Body of pancreas (tissue), 4 donors: ENCODE data around the gene HLA-DQB1. TPM values are rescaled to one million over a fixed set of nuclear protein-coding genes. Genes with fewer than 3 reads are reported as not detected.
"Not testable (repeated sequence)": the region's sequence is repeated elsewhere in the genome, so short reads cannot be mapped to it uniquely, and the experiment has no call there.

Experiments used
- ATAC-seq: fragments of 150-250 bp; one replicate; pipeline ENCODE4 v1.9.1; 2016
- DNase-seq, 4 donors: peaks; one replicate each; pipeline ENCODE4 v3.0.0-alpha.2; 2019
- H3K27ac ChIP-seq, 4 donors: fragments of 200-600 bp; sonication (generic); 1 replicate in 3 of 4; 2 replicates in 1 of 4; pipeline versions ENCODE4 v1.5.1 to v1.6.1; 2016 to 2019; ENCODE audit warnings: mild to moderate bottlenecking in 1 of 4, mixed read lengths in 1 of 4, moderate library complexity in 1 of 4
- H3K27me3 ChIP-seq, 2 donors: fragments of 200-600 bp; sonication (generic); one replicate each; pipeline ENCODE4 v1.6.0; 2016; ENCODE audit warnings: mild to moderate bottlenecking in 1 of 2
- H3K36me3 ChIP-seq, 2 donors: fragments of 200-600 bp; sonication (generic); replicated peaks in 1 of 2; 2 replicates each; pipeline ENCODE4 v1.5.1; 2016; ENCODE audit warnings: low read depth in 2 of 2; ENCODE audit not compliant: insufficient read depth in 1 of 2
- H3K4me1 ChIP-seq: fragments of 200-600 bp; sonication (generic); one replicate; pipeline ENCODE4 v1.6.0; 2016
- H3K4me3 ChIP-seq, 2 donors: fragments of 200-600 bp; sonication (generic); 1 replicate in 1 of 2; 2 replicates in 1 of 2; pipeline ENCODE4 v1.5.1; 2016 to 2019
- H3K9me3 ChIP-seq, 3 donors: fragments of 200-600 bp; sonication (generic); 1 replicate in 2 of 3; 2 replicates in 1 of 3; pipeline ENCODE4 v1.5.1; 2016
- POLR2A ChIP-seq, 3 donors: fragments of 450-650 bp; IDR thresholded peaks; one replicate each; pipeline ENCODE4 v1.6.1; 2016; ENCODE audit warnings: antibody characterized with exemption in 3 of 3, mild to moderate bottlenecking in 2 of 3
- WGBS, 2 donors: methylation state at CpG; one replicate each; pipeline ENCODE4 v1.1.5; 2017; 5-methylcytosine and 5-hydroxymethylcytosine counted together
- intact Hi-C: fragments of 100-400 bp; cut with DNase I; formaldehyde crosslinking; loops from one replicate; pipeline ENCODE4 v1.15.1; 2023
- total RNA-seq, 2 donors: library from RNA; depleted of rRNA; stranded (reverse); fragments of >200 nt; gene quantifications; one replicate each; pipeline ENCODE4 v1.1.0, GENCODE V29; 2016
- TF ChIP-seq, protein P1 (sequence below), 7 experiments: fragments of 450-650 bp in 4 of 7; fragments of 200-600 bp in 3 of 7; sonication (generic) in 3 of 7; IDR thresholded peaks; one replicate each; pipeline ENCODE4 v1.5.1; 2016 to 2019; ENCODE audit warnings: antibody characterized with exemption in 7 of 7

HLA-DQB1 gene
- total RNA-seq, 2 donors from 2014 or later, result 0.78 to 1.6 TPM

- Histone ChIP-seq H3K9me3 (no peaks in the 10 kb centered on the region), H3K4me3 (no peak overlapping the region), H3K4me1 (no peaks in the 10 kb centered on the region), H3K36me3 (no peaks in the 10 kb centered on the region), H3K27me3 (no peaks in the 10 kb centered on the region), H3K27ac (no peak overlapping the region)
- 36% methylated on average over 1 of the region's 1 CpG for whole genome bisulfite sequencing, 2 donors
- TF ChIP-seq, protein P1, sequence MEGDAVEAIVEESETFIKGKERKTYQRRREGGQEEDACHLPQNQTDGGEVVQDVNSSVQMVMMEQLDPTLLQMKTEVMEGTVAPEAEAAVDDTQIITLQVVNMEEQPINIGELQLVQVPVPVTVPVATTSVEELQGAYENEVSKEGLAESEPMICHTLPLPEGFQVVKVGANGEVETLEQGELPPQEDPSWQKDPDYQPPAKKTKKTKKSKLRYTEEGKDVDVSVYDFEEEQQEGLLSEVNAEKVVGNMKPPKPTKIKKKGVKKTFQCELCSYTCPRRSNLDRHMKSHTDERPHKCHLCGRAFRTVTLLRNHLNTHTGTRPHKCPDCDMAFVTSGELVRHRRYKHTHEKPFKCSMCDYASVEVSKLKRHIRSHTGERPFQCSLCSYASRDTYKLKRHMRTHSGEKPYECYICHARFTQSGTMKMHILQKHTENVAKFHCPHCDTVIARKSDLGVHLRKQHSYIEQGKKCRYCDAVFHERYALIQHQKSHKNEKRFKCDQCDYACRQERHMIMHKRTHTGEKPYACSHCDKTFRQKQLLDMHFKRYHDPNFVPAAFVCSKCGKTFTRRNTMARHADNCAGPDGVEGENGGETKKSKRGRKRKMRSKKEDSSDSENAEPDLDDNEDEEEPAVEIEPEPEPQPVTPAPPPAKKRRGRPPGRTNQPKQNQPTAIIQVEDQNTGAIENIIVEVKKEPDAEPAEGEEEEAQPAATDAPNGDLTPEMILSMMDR (IDR thresholded peaks at IDR 0.05), result no peak
- TF ChIP-seq POLR2A (IDR thresholded peaks at IDR 0.05), result no peak
- ATAC-seq, result no peak
- peak in 1 of 4 donors; percentile 38 for DNase-seq
- intact Hi-C loops, result no loop called here
Measured at GRCh38 chr6:32685603-32686002, 19.1 kb upstream of the HLA-DQB1 start.

GRCh38 chr6:32684246-32684645 is 17.8 kb upstream of the HLA-DQB1 start:
- H3K9me3 ChIP-seq, result no peaks in the 10 kb centered on the region
- no peak for DNase-seq
- TF ChIP-seq, protein P1 (IDR thresholded peaks at IDR 0.05), result no peak
- TF ChIP-seq POLR2A (IDR thresholded peaks at IDR 0.05), result no peak
- H3K4me3 ChIP-seq, result no peak overlapping the region
- no peaks in the 10 kb centered on the region for H3K4me1 ChIP-seq
- no peak for ATAC-seq
- H3K27me3 ChIP-seq, result no peaks in the 10 kb centered on the region
- no peaks in the 10 kb centered on the region for H3K36me3 ChIP-seq
- WGBS, 2 donors, result 56 to 65% methylated on average over 3 of the region's 3 CpGs
- H3K27ac ChIP-seq, result no peak overlapping the region
- intact Hi-C loops, result no loop called here

- Histone ChIP-seq H3K4me3 (no peak overlapping the region), H3K9me3 (no peaks in the 10 kb centered on the region), H3K27ac (no peak overlapping the region), H3K36me3 (no peaks in the 10 kb centered on the region), H3K4me1 (no peaks in the 10 kb centered on the region), H3K27me3 (no peaks in the 10 kb centered on the region)
- TF ChIP-seq, protein P1 (IDR thresholded peaks at IDR 0.05), result no peak
- TF ChIP-seq POLR2A (IDR thresholded peaks at IDR 0.05), result no peak
- DNase-seq (no peak), ATAC-seq (no peak)
- intact Hi-C loops, result no loop called here
- WGBS, 2 donors, result 47 to 81% methylated on average over 1 of the region's 1 CpG
Measured at GRCh38 chr6:32680055-32680454, 13.6 kb upstream of the HLA-DQB1 start.

DNA sequence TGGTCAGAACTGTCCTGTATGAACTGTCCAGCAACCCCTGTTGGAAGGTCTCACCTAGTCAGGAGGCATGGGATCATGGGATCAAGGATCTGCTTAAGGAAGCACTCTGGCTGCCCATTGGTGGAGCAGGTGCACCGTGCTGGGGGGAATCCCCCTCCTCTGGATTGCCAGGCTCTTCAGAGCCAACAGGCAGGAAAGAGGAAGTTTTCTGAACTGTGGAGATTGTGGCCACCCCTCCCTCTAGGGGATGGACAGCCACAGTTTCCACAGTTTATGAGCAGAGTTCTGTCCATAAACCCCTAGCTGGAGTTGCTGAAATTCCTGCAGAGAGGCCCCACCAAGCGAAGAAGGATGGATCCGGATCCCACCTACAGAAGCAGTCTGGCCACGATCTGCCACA is 13.0 kb upstream of the HLA-DQB1 start:
- H3K27ac ChIP-seq, result no peak overlapping the region
- no peaks in the 10 kb centered on the region for H3K36me3 ChIP-seq
- TF ChIP-seq, protein P1 (IDR thresholded peaks at IDR 0.05), result no peak
- DNase-seq (no peak), ATAC-seq (no peak)
- 22 to 41% methylated on average over 4 of the region's 4 CpGs for WGBS, 2 donors
- no peaks in the 10 kb centered on the region for H3K4me1 ChIP-seq
- no peaks in the 10 kb centered on the region for H3K27me3 ChIP-seq
- no peaks in the 10 kb centered on the region for H3K9me3 ChIP-seq
- H3K4me3 ChIP-seq, result no peak overlapping the region
- intact Hi-C loops, result no loop called here

DNA sequence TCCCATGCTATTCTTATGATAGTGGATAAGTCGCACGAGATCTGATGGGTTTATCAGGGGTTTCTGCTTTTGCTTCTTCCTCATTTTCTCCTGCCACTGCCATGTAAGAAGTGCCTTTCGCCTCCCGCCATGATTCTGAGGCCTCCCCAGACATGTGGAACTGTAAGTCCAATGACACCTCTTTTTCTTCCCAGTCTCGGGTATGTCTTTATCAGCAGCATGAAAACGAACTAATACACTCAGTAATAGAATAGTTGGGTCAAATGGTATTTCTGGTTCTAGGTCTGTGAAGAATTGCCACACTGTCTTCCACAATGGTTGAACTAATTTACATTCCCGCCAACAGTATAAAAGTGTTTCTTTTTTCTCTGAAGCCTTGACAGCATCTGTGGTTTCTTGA is 7.7 kb upstream of the HLA-DQB1 start:
- H3K4me1 ChIP-seq, H3K27ac ChIP-seq, H3K9me3 ChIP-seq, intact Hi-C loops, DNase-seq, ATAC-seq, H3K4me3 ChIP-seq, H3K27me3 ChIP-seq, H3K36me3 ChIP-seq: not testable (repeated sequence)
- WGBS, 2 donors, result 60 to 82% methylated on average over 7 of the region's 7 CpGs

DNA sequence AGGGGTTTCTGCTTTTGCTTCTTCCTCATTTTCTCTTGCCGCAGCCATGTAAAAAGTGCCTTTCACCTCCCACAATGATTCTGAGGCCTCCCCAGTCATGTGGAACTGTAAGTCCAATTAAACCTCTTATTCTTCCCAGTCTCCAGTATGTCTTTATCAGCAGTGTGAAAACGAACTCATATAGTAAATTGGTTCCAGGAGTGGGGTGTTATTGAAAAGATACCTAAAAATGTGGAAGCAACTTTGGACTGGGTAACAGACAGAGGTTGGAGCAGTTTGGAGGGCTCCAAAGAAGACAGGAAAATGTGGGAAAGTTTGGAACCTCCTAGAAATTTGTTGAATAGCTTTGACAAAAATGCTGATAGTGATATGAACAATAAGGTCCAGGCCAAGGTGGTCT is 5.5 kb upstream of the HLA-DQB1 start:
- ATAC-seq, intact Hi-C loops: not testable (repeated sequence)
- 34 to 58% methylated on average over 2 of the region's 2 CpGs for WGBS, 2 donors

More for the DNA sequence above, 5.5 kb upstream of the HLA-DQB1 start:
- H3K4me1 ChIP-seq, H3K4me3 ChIP-seq, H3K27ac ChIP-seq, H3K9me3 ChIP-seq, H3K27me3 ChIP-seq, DNase-seq, H3K36me3 ChIP-seq: not testable (repeated sequence)
